Measurements from ENCODE around the gene GRID1.

The GRID1 gene

DNA sequence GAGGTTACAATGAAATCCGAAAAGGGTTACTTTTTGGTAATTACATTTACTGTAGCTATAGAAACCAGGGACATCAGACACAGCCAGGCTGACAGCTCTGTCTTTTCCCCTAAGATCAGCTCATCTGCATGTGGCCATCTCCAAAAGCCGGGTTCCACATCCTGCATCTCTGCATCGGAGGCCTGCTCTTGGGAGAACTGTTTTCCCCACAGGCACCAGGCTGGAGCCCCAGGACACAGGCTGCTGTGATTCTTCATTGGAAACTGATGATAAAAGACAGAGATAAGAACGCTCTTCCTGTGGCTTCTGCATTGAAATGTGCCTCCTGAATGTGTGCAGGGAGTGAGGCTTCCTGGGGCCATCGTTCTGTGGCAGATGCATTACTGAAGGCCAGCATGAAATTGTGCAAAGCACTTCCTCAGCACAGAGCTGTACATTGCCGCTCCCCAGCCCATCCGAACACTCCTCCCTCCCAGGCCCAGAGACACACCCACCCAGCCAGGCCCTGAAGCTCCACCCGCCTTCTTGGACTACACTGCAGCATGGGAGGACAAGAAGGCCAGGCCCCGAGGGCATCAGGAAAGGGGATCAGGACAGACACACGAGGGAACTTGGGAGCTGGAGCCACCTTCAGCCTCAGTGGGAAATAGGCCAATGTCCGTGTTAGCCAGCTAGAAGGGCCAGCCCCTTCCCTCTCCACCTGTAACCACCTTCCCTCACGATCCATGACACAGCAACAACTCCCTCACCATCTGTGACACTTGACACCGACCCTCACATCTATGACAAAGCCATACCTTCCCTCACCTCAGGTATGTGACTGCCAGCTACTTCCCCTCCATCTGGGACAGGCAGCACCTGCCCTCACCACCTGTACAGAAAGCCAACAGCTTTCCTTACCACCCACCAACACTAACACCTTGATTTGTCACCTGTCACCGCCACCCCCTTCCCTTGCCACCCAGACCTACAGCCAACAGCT, 113.2 kb downstream of the GRID1 start:
- in situ Hi-C loops (cut with MboI; ENCODE audit: low pct_unique_long_range_greater_than_20kb, low sequenced_read_pairs, unreplicated experiment) = no loop called here
- no peak for DNase-seq (ENCODE audit: low spot score)
- TF ChIP-seq, protein P1, sequence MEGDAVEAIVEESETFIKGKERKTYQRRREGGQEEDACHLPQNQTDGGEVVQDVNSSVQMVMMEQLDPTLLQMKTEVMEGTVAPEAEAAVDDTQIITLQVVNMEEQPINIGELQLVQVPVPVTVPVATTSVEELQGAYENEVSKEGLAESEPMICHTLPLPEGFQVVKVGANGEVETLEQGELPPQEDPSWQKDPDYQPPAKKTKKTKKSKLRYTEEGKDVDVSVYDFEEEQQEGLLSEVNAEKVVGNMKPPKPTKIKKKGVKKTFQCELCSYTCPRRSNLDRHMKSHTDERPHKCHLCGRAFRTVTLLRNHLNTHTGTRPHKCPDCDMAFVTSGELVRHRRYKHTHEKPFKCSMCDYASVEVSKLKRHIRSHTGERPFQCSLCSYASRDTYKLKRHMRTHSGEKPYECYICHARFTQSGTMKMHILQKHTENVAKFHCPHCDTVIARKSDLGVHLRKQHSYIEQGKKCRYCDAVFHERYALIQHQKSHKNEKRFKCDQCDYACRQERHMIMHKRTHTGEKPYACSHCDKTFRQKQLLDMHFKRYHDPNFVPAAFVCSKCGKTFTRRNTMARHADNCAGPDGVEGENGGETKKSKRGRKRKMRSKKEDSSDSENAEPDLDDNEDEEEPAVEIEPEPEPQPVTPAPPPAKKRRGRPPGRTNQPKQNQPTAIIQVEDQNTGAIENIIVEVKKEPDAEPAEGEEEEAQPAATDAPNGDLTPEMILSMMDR (IDR thresholded peaks at IDR 0.05; ENCODE audit: extremely low read depth, insufficient read depth, missing control alignments) = no peak

DNA sequence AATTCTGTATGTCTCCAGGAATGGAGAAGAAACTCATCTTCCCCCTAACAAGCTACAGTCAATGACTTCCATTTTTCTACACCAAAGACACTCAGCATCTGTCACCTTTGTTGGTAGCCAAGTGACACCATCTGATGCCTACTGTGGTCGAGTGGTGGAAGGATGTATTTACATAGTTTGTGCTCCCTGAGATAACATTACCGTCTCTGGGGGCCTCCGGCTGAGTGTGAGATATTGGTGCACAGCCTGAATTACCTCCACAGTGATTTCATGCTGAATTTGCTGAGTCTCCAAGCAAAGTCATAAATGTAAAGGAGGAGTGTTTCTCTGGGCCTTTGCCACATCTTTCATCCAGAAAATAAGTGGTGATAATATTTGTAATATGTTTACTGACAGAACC, 114.0 kb downstream of the GRID1 start:
- no peak for DNase-seq (ENCODE audit: low spot score)
- in situ Hi-C loops (cut with MboI; ENCODE audit: low pct_unique_long_range_greater_than_20kb, low sequenced_read_pairs, unreplicated experiment) = no loop called here

DNA sequence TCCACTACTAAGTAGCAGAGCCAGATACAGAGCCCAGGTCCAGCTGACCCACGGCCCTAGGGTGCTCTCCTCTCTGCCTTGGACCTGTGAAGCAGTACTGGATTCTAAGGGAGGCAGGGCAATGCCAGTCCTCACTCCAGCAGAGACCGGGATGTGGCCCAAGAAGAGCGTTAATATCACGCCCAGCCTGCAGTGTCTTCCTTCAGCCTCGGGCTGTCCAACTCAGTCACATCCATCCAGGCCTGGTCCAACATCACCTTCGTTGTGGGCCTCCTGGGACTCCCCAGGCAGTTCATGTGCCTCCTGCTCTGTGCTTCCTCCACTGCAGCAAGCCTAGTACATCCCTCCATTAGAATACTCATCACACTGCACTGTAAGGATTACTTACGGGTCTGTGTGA, 114.5 kb downstream of the GRID1 start:
- in situ Hi-C loops (cut with MboI; ENCODE audit: low pct_unique_long_range_greater_than_20kb, low sequenced_read_pairs, unreplicated experiment) = no loop called here

More for the DNA sequence above, 114.0 kb downstream of the GRID1 start:
- TF ChIP-seq, protein P1 (IDR thresholded peaks at IDR 0.05; ENCODE audit: extremely low read depth, insufficient read depth, missing control alignments) = no peak

DNA sequence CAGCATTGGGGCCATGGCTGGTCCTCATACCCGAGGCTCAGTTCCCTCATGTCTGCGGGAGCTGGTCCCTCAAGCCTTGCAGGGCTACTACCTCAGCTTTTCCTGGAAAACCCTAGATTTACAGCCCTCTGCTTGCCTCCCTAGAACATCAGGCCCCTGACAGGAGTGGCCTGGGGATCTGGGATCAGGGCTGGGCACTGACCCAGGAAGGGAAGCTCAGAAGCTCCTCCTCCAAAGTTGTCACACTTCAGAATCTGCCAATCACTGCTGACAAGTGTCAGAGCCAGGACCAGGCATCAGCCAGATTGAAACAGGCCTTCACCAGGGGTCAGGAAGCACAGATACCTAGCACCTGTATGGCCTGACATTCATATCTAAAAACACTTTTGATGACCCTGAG, 115.2 kb downstream of the GRID1 start:
- TF ChIP-seq, protein P1 (IDR thresholded peaks at IDR 0.05; ENCODE audit: extremely low read depth, insufficient read depth, missing control alignments) = no peak
- DNase-seq (ENCODE audit: low spot score) = no peak
- in situ Hi-C loops (cut with MboI; ENCODE audit: low pct_unique_long_range_greater_than_20kb, low sequenced_read_pairs, unreplicated experiment) = no loop called here

More for the DNA sequence above, 114.5 kb downstream of the GRID1 start:
- TF ChIP-seq, protein P1 (IDR thresholded peaks at IDR 0.05; ENCODE audit: extremely low read depth, insufficient read depth, missing control alignments) = no peak
- no peak for DNase-seq (ENCODE audit: low spot score)

DNA sequence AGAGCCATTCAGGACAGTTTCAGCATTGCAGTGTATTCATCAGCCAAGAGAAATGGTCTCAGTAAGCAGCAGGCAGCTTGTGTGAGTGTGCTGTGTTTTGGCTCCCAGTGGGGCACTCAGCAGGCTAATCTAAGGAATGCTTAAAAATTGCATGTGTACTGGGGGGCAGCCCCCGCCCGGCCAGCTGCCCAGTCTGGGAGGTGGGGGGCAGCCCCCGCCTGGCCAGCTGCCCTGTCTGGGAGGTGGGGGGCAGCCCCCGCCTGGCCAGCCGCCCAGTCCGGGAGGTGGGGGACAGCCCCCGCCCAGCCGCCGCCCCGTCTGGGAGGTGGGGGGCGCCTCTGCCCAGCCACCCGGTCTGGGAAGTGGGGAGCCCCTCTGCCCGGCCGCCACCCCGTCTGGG, 116.2 kb downstream of the GRID1 start:
- in situ Hi-C loops (cut with MboI; ENCODE audit: low pct_unique_long_range_greater_than_20kb, low sequenced_read_pairs, unreplicated experiment) = no loop called here
- TF ChIP-seq, protein P1 (IDR thresholded peaks at IDR 0.05; ENCODE audit: extremely low read depth, insufficient read depth, missing control alignments) = no peak
- no peak for DNase-seq (ENCODE audit: low spot score)

DNA sequence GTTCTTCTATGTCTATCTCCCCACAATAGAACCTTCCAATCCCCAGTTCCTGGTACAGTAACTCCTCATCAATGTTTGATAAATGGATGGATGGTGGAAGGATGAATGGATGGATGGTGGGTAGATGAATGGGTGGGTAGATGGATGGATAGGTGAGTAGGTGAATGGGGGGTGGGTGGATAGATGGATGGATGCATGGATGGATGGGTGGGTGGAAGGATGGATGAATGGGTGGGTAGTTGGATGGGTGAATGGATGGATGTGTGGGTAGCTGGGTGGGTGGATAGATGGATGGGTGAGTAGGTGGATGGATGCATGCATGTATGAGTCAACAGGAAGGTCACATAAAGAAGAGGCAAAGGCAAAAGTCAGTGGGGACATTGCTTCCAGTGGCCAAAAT, 116.8 kb downstream of the GRID1 start:
- in situ Hi-C loops (cut with MboI; ENCODE audit: low pct_unique_long_range_greater_than_20kb, low sequenced_read_pairs, unreplicated experiment) = no loop called here
- DNase-seq (ENCODE audit: low spot score) = no peak
- TF ChIP-seq, protein P1 (IDR thresholded peaks at IDR 0.05; ENCODE audit: extremely low read depth, insufficient read depth, missing control alignments) = no peak
